ENCODE data around the gene ANKRD34B.
"Not testable (repeated sequence)": the region's sequence is repeated elsewhere in the genome, so short reads cannot be mapped to it uniquely, and the experiment has no call there.

ANKRD34B gene

GRCh38 chr5:80569961-80570786 lies at the start of gene ANKRD34B:
TSS of gene ANKRD34B (minus strand) at chr5:80570280. CDS start at chr5:80560019, 10,261 bp downstream.
- no peak for DNase-seq

DNA sequence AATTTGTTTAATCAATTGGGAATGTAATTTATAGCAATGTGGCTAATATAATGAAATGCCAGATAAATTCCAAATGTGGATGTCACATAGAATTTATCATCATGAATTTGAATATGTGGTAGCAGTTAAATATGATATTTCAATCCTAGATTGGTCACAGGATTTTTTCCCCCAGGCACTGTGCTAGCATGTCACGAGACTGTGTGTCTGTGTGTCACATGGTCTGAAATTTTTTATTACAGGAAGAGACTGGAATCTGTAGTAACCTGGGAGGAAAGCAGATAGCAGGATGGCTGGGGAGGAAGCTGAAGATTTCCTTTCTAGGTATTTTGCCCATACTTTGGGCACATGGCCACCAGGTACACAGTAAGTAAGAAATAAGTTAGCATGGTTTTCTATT lies 49.0 kb upstream of the ANKRD34B start:
- DNase-seq: no peak

DNA sequence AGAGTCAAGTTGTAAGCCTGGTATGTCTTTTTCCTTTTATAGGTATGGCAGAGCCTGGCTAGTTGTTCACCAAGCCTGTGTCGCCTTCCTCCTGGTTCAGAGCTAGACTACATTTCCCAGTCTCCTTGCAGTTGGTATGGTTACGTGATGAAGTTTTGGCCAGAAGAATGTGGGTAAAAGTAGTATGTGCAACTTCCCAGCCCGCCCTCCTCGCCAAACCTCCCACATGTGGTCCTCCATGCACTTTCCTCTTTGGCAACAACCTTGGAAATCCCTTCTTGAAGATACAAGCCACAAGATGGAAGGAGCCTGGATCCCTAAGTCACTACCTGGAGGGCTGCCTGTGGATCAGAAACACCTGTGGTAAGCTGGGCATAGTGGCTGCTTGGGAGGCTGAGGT lies 48.4 kb upstream of the ANKRD34B start:
- no peak for DNase-seq

DNA sequence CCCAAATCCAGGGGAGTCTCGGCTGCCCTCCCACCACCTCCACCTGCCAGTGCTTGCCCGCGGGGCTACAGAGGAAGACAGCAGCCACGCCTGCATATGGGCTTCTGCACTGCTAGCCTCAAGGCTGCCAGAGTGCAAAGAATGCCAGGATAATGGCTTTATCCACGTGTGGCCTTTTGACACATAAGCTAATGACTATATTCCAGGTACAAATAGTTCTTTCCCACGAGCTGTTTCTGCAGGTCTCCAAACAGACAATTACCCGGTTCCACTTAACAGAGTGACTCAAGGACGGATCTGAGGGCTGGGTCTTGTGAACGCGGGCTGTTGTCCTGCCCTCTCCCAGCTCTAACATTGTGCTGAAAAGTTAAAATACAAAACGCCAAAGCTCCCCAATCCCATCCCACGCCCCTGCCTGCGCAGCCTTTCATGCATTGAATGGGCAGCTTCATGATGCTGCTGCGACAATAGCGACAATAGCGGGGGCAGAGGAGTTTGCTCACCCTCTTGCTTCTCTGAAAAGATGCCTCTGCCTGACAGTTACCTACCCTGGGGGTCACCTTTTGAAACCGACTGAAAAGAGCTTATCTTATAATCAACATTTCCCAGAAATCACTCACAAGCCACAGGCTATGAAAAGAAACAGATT lies 45.3 kb upstream of the ANKRD34B start:
- no peak for DNase-seq

DNA sequence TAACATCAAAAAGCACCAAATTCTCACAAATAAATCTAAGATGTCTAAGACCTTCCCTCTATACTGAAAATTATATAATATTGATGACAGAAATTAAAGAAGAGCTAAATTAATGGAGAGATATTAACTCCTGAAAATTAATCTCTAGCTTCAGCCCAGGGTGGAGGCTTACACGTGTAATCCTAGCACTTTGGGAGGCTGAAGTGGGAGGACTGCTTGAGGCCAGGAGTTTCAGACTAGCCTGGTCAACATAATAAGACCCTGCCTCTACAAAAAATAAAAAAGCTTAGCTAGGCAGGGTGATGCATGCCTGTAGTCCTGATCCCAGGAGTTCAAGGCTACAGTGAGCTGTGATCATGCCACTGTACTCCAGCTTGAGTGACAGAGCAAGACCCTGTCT lies 39.6 kb upstream of the ANKRD34B start:
- DNase-seq: no peak

- no peak for DNase-seq
Observed at GRCh38 chr5:80608731-80609130, 38.7 kb upstream of the ANKRD34B start.

- no peak for DNase-seq
Observed at GRCh38 chr5:80607832-80608231, 37.8 kb upstream of the ANKRD34B start.

DNA sequence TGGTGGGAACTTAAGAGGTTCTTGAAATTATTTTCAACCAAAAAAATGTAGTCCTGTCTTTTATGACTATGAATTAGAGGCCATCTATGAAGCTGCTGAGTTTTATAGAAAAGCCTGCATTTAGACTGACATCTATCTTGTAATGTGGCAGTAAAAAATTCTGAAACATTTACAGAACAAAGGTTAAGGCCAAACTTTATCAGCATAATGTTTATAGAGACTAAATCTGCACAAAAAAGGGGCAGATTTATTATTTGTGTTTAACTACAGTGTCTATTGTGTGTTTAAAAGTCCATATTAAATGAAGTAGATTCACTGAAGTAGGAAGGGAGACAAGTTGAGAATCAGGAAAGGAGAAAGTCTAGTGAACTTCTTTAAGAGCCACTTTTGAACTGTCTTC lies 37.3 kb upstream of the ANKRD34B start:
- DNase-seq: no peak

DNA sequence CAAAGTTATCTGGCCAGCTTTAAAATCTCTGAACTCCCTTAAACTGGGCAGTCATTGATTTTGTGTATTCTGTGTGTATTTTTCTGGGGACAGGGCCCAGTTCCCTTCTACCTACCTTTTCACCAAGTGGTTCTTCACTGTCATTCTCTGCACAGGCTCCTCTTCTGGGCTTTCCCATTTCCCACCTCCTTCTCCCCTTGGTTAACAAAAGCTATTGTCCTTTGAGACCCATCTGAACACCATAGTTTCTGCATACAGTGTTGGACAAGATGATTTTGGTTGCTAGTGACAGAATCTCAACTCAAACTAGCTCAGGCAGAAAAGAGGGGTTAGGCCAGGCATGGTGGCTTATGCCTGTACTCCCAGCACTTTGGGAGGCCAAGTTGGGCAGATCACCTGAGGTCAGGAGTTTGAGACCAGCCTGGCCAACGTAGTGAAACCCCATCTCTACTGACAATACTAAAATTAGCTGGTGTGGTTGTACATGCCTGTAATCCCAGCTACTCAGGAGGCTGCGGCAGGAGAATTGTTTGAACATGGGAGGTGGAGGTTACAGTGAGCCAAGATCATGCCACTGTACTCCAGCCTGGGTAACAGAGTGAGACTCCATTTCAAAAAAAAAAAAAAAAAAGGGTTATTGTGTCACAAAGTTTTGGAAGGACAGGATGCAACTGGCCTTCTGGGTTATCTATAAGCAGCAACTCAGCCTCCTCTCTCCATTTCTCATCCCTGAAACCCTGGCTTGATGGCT lies 31.0 kb upstream of the ANKRD34B start:
- no peak for DNase-seq

DNA sequence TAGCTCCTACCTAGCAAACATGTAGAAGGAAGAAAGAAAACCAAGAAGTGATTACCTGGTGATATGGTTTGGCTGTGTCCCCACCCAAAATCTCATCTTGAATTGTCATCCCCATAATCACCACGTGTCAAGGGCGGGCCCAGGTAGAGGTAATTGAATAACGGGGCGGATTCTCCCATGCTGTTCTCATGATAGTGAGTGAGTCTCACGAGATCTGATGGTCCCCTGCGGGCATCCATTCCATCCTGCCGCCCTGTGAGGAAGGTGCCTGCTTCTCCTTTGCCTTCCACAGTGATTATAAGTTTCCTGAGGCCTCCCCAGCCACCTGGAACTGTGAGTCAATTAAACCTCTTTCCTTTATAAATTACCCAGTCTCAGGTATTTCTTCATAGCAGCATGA lies 27.4 kb upstream of the ANKRD34B start:
- no peak for DNase-seq

DNA sequence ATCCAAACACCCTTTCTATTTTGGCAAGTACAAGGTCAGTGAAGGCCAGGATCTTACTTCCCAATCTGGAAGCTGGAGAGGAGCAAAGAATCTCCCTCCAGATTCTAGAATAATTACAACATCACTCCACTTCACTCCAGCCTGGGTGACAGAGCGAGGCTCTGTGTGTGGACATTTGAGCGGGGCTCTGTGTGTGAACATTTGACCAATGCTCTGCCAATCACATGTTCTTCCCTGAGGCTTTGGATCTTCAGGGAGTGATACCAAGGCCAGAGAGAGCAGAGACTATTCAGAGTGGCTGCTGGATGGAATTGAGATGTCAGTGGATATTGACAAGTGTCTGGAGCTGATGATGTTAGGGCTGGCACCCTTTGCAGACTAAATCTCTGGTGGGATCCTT lies 24.7 kb upstream of the ANKRD34B start:
- no peak for DNase-seq

DNA sequence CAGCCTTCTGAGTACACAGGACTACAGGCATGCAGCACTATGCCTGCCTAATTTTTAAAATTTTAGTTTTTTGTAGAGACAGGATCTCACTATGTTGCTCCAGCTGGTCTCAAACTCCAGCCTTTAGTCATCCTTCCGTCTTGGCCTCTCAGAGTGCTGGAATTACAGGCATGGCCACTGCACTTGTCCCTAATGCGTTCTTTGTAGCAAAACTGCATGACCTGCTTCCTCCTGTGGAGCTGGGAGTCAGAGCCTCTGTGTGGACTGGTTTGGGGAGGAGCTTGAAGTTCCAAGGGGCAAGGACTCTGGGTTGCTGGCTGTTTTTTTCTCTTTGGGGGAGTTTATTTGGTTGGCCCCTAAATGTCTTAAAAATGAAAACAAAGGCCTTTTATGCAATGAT lies 22.7 kb upstream of the ANKRD34B start:
- DNase-seq: no peak

GRCh38 chr5:80592105-80592504 lies 22.0 kb upstream of the ANKRD34B start:
- no peak for DNase-seq

DNA sequence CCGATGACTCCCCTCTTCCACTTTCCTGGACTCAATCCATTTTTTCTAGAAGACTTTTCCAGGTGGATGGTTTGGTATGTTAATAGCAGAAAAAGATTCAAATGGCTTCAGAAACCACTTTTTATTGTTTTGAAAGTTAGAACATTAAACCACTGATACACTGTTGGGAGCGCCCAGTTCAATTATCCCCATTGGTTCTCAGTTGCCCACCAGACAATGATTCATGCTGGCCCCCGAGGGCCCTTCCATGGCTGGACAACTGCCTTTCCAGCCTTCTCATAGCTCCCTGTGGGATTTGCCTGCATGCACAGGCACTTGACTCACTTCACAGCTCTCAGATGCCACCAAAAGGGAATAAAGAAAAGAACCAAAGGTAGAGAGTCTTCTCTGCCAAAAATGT lies 21.3 kb upstream of the ANKRD34B start:
- no peak for DNase-seq

GRCh38 chr5:80590766-80591165 lies 20.7 kb upstream of the ANKRD34B start:
- DNase-seq: no peak

DNA sequence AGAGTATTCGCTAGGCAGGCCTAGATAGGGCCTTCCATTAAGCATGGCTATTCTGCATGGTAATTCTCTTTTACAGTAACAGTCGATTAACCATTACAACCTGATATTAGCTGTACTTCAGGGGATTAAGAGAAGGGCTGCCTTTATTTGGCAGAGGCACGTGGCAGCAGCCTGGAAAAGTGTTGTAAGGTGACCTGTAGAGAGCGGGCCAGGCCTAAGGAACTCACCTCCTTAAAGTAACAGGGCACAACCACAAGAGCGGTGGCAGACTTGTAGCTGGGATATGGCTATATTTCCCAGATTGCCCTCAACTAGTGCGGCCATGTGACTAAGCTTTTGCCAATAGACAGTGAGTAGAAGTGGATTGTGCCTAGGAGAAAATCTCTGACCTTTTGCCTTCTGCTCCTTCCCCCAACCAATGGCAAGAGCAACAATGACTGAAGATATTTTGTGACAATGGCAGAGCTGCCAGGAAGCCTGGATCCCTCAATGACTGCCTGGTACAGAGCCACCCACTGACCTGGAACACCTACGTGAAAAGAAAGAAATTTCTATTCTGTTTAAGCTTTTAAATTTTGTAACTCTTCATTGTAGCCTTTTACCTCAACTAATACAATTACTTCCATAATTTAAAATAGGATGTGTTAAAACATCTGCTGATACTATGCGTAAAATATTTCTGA lies 18.9 kb upstream of the ANKRD34B start:
- no peak for DNase-seq

DNA sequence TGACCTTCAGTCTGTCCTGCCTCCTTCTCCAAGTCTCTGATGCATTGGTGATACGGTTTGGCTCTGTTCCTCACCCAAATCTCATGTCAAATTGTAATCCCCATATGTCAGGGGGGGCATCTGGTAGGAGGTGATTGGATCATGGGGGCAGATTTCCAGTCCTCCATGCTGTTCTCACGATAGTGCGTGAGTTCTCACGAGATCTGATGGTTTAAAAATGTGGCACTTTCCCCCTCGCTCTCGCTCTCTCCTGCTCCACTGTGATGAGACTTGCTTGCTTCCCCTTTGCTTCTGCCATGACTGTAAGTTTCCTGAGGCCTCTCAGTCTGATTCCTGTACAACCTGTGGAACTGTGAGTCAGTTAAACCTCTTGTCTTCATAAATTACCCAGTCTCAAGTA lies 14.7 kb upstream of the ANKRD34B start:
- DNase-seq: no peak

GRCh38 chr5:80580291-80580690 lies 10.2 kb upstream of the ANKRD34B start:
- DNase-seq: not testable (repeated sequence)

GRCh38 chr5:80579050-80579449 lies 9.0 kb upstream of the ANKRD34B start:
- no peak for DNase-seq

GRCh38 chr5:80577707-80578106 lies 7.6 kb upstream of the ANKRD34B start:
- DNase-seq: no peak

DNA sequence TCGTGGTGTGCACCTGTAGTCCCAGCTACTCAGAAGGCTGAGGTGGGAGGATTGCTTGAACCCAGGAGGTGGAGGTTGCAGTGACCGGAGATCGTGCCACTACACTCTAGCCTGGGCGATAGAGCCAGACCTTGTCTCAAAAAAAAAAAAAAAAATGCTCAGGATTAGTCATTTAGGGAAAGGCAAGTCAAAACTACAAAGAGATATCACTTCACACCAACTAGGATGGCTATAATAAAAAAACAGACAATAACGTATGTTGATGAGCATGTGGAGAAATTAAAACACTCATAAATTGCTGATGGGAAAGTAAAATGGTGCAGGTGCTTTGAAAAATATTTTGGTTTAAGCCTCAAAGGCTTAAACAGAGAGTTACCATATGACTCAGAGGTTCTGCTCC lies 6.3 kb upstream of the ANKRD34B start:
- DNase-seq: no peak

- no peak for DNase-seq
Observed at GRCh38 chr5:80573062-80573461, 3.0 kb upstream of the ANKRD34B start.

All from CD4-positive, alpha-beta T cell treated with Interleukin-15 for 1 hour (primary cell).